B cell (primary cell): Measurements from ENCODE around the gene DCUN1D2.

ENCODE experiments used
- EZH2 ChIP-seq: IDR thresholded peaks from 2 replicates; pipeline ENCODE4 v1.6.1; 2012; ENCODE audit warnings: borderline replicate concordance, low read depth, mild to moderate bottlenecking, moderate library complexity, low read length; ENCODE audit not compliant: insufficient read depth, poor library complexity, severe bottlenecking
- TF ChIP-seq, protein P1 (sequence below): fragments of 200-600 bp; IDR thresholded peaks from one replicate; pipeline ENCODE4 v1.8.0; 2022; ENCODE audit warnings: antibody characterized with exemption, mild to moderate bottlenecking

DNA sequence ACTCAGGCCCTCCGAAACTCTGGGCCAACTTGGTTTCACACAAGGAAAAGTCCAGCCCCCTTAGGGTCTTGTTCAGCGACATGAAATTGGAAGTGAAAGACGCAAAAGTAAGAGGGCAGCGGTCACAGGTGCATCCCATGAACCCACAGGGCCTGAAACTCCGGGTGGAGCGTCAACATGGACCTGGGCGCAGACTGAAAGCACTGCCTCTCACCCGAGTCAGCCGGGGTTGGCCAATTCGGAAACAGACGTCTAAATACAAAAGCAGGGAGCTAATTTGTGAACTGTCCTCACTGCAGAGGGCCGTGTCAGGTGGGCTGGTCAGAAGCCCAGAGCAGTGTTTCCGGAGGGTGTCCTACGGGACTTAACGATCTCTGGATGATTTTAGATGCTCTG lies 63.9 kb downstream of the DCUN1D2 start:
- TF ChIP-seq, protein P1, sequence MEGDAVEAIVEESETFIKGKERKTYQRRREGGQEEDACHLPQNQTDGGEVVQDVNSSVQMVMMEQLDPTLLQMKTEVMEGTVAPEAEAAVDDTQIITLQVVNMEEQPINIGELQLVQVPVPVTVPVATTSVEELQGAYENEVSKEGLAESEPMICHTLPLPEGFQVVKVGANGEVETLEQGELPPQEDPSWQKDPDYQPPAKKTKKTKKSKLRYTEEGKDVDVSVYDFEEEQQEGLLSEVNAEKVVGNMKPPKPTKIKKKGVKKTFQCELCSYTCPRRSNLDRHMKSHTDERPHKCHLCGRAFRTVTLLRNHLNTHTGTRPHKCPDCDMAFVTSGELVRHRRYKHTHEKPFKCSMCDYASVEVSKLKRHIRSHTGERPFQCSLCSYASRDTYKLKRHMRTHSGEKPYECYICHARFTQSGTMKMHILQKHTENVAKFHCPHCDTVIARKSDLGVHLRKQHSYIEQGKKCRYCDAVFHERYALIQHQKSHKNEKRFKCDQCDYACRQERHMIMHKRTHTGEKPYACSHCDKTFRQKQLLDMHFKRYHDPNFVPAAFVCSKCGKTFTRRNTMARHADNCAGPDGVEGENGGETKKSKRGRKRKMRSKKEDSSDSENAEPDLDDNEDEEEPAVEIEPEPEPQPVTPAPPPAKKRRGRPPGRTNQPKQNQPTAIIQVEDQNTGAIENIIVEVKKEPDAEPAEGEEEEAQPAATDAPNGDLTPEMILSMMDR = no peak
- no peak for TF ChIP-seq EZH2
